Neural progenitor cell (in vitro differentiated cells): ENCODE results near the gene SNAI3.

Experiments
- EZH2 ChIP-seq: fragments of 200-600 bp; sonication (generic); IDR thresholded peaks from 2 replicates; pipeline ENCODE4 v1.6.1; 2017; ENCODE audit warnings: antibody characterized with exemption, mild to moderate bottlenecking, moderate library complexity
- TF ChIP-seq, protein P1 (sequence below): fragments of 200-600 bp; sonication (generic); IDR thresholded peaks from 2 replicates; pipeline ENCODE4 v1.5.1; 2017; ENCODE audit warnings: antibody characterized with exemption, mild to moderate bottlenecking

GRCh38 chr16:88700322-88700635 lies 14.0 kb upstream of the SNAI3 start:
- TF ChIP-seq, protein P1, sequence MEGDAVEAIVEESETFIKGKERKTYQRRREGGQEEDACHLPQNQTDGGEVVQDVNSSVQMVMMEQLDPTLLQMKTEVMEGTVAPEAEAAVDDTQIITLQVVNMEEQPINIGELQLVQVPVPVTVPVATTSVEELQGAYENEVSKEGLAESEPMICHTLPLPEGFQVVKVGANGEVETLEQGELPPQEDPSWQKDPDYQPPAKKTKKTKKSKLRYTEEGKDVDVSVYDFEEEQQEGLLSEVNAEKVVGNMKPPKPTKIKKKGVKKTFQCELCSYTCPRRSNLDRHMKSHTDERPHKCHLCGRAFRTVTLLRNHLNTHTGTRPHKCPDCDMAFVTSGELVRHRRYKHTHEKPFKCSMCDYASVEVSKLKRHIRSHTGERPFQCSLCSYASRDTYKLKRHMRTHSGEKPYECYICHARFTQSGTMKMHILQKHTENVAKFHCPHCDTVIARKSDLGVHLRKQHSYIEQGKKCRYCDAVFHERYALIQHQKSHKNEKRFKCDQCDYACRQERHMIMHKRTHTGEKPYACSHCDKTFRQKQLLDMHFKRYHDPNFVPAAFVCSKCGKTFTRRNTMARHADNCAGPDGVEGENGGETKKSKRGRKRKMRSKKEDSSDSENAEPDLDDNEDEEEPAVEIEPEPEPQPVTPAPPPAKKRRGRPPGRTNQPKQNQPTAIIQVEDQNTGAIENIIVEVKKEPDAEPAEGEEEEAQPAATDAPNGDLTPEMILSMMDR: no peak
- TF ChIP-seq EZH2: no peak
